ENCODE results near the gene PJA2.

GRCh38 chr5:109305352-109305751, 104.4 kb downstream of the PJA2 start:
- TF ChIP-seq CTCF (IDR thresholded peaks at IDR 0.05) (no peak), ZFX (IDR thresholded peaks at IDR 0.05; ENCODE audit: borderline replicate concordance) (no peak)
